ENCODE data around the gene CDH4. TPM values are rescaled to one million over a fixed set of nuclear protein-coding genes. Genes with fewer than 3 reads are reported as not detected.

The CDH4 gene
- total and polyA plus RNA-seq, 2 of the 13 experiments (the other 11 are each of a cell fraction or from before 2014, with no cell fraction given) = not detected

GRCh38 chr20:61515922-61516321, 263.9 kb downstream of the CDH4 start (continued):
- TF ChIP-seq DRAP1 (CRISPR knock-in tag; IDR thresholded peaks at IDR 0.05) (no peak), CENPBD1 (CRISPR knock-in tag; IDR thresholded peaks at IDR 0.05; ENCODE audit: borderline replicate concordance, low read depth) (no peak), KDM2A (CRISPR knock-in tag; IDR thresholded peaks at IDR 0.05; ENCODE audit: borderline replicate concordance, low read depth) (no peak), ZNF17 (CRISPR knock-in tag; IDR thresholded peaks at IDR 0.05) (no peak), ZNF776 (CRISPR knock-in tag; IDR thresholded peaks at IDR 0.05) (no peak), PCBP1 (IDR thresholded peaks at IDR 0.05; ENCODE audit: borderline replicate concordance, low read depth, low read length) (no peak), DZIP1 (CRISPR knock-in tag; IDR thresholded peaks at IDR 0.05) (no peak)

GRCh38 chr20:61516346-61517208, 264.5 kb downstream of the CDH4 start:
- Histone ChIP-seq H3K27ac (ENCODE audit: extremely low read length, insufficient read depth, low read length) (no peak overlapping the region), H3K79me2 (ENCODE audit: insufficient read depth, low read length) (no peaks in the 10 kb centered on the region), H3K36me3 (replicated peaks in 1 of 2; ENCODE audit: control insufficient read depth in 1 of 2, insufficient read depth in 2 of 2, low read length in 2 of 2) (no peaks in the 10 kb centered on the region), H3K27me3 (ENCODE audit: control insufficient read depth in 1 of 2, insufficient read depth in 2 of 2, low read length in 2 of 2) (peaks cover 17 to 79% of the 10 kb centered on the region in 2 experiments), H3K9ac (ENCODE audit: insufficient read depth, low read depth, low read length) (no peak overlapping the region), H3K4me3 (replicated peaks in 1 of 3; ENCODE audit: insufficient read depth in 1 of 3, low read depth in 2 of 3, low read length in 3 of 3) (no peak overlapping the region), H3K4me2 (ENCODE audit: low read depth, low read length) (no peak overlapping the region), H3K9me3 (ENCODE audit: low read length) (no peaks in the 10 kb centered on the region), H2AFZ (ENCODE audit: low read length) (no peak overlapping the region), H4K20me1 (ENCODE audit: insufficient read depth, low read length) (no peaks in the 10 kb centered on the region), H3K4me1 (ENCODE audit: insufficient read depth, low read length) (no peaks in the 10 kb centered on the region)
- in situ Hi-C loops (cut with HindIII; ENCODE audit: extremely low pct_ligation_motif_present, low pct_unique_long_range_greater_than_20kb) (no loop called here), intact Hi-C loops (cut with micrococcal nuclease; ENCODE audit: unreplicated experiment) (no loop called here)
- POLR2A ChIA-PET = no interaction called here
- FAIRE-seq (no peak), DNase-seq (ENCODE audit: low spot score) (no peak), ATAC-seq (no peak)
- no TSS peak for BruUV-seq (replicated peaks)
- CTCF ChIA-PET (ENCODE audit: low intra/inter-chr PET ratio, low total read pairs) = no interaction called here
- 6% methylated on average over 18 of the region's 22 CpGs for WGBS (ENCODE audit: low lambda C conversion rate)
- no peak for TF ChIP-seq ZNF460 (CRISPR knock-in tag; IDR thresholded peaks at IDR 0.05; ENCODE audit: borderline replicate concordance)
- TF ChIP-seq CERS6 (CRISPR knock-in tag; IDR thresholded peaks at IDR 0.05) = no peak
- TF ChIP-seq ZNF205 (CRISPR knock-in tag; IDR thresholded peaks at IDR 0.05) = no peak

Measured in HepG2 (cell line).